Limb (tissue), 2 donors: Measurements from ENCODE around the gene ATF5.
A peak's percentile ranks its signal among the peaks of the same experiment; 100 is the strongest.
"Not testable (repeated sequence)": the region's sequence is repeated elsewhere in the genome, so short reads cannot be mapped to it uniquely, and the experiment has no call there.

Source experiments
- DNase-seq, 2 donors: peaks; one replicate each; pipeline ENCODE4 v3.0.0-alpha.2; 2016; ENCODE audit errors: extremely low spot score in 2 of 2

The ATF5 gene

GRCh38 chr19:49949742-49950589 is 21.0 kb downstream of the ATF5 start:
- DNase-seq, result no peak

DNA sequence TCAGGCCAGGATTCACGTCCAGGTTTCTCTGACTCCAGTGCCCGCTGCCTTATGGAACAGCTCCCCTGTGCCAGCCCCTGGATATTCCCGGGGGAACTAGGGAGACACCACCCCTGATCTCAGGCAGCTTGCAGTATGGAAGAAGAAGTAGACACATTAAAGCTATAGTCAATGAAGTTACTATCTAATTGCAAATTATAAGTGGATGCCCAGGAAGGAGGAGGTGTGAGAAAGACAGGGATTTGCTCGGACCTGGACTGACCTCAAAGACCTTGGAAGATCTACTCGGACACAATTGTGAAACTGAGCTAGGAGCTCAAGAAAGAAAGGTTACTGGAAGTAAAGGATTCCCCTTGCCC is 21.6 kb downstream of the ATF5 start:
- no peak for DNase-seq

DNA sequence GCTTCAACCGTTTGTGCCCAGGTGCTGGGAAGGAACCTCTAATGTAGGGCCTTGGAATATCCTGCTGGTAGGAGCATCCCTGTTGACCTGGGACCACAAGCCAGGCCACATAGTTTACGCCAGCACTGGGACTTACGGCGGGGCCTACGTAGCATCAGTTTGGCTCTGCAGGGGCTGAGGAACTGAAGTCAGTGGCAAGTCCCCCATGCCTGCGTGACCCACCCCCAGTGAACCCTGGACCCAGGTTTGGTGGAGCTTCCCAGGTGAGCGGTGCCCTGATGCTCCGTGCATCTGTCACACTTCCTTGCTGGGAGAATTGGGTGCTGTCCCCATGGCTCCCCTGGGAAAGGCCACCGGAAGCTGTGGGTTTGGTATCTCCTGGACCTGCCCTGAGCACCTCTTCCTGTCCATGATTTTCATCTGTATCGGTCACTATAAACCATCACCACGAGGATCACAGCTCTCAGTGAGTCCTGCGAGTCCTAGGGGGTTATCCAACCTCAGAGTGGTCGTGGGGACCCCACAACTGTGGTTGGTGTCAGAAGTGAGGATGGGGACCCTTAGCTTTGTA is 22.0 kb downstream of the ATF5 start:
- DNase-seq, result no peak

- no peak for DNase-seq
Observed at GRCh38 chr19:49951806-49952478, 22.9 kb downstream of the ATF5 start.

DNA sequence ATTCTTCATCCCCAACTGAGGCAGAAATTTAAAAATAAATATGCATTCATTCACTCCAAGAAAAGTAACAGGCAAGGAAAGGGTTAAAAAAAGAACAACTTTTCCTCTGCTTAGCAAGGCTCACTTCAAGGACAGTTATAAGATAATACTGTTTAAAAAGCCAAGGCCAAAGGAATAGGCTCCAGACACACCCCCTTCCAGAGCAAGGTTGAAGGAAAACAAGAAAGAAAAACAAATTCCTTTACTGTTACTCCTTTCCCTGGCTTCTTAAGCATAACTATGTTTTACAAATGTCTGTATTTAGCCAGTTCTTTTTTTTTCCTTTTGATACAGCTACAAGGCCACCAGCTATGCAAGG is 23.5 kb downstream of the ATF5 start:
- DNase-seq, result no peak

DNA sequence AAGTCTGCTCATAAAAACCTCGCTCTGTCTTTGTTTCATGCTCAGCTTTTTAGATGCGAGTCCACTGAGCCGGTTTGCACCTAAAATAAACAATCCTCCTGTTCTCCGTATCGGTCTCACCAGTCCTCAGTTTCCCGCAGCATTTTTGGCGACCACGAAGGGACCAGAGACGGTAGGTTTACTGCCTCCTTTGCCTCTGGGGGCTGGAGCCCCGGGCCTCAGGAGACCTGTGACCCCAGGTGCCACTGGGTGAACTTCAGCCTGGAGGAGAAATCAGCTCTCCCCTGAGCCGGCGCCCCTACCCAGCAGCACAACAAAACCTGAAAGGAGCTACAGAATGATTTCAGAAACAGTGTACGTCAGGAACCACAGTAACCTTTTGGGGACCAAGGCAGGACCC is 23.9 kb downstream of the ATF5 start:
- DNase-seq, result no peak

- DNase-seq, result no peak
Observed at GRCh38 chr19:49953416-49953815, 24.4 kb downstream of the ATF5 start.

- DNase-seq, result peak; percentile 39 to 42
Observed at GRCh38 chr19:49954092-49954829, 25.3 kb downstream of the ATF5 start.

- no peak for DNase-seq
Observed at GRCh38 chr19:49954933-49955332, 25.9 kb downstream of the ATF5 start.

DNA sequence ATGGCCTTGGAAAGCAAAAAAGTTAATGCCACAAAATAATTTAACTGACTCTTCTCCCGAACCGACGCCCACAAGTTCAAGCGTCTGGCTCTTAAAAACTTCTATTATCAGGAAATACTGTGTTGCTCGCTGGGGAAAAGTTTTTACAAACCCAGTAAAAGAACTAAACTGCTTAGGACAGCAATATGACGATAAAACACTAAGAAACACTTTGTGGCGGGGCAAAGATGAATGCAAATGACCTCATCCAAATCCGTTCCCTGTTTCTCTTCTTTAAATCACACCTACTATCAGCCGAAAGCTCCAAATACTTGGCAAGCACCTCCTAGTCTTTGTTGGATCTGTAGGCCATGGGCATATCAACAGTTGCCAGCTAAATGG is 27.1 kb downstream of the ATF5 start:
- DNase-seq, result no peak

DNA sequence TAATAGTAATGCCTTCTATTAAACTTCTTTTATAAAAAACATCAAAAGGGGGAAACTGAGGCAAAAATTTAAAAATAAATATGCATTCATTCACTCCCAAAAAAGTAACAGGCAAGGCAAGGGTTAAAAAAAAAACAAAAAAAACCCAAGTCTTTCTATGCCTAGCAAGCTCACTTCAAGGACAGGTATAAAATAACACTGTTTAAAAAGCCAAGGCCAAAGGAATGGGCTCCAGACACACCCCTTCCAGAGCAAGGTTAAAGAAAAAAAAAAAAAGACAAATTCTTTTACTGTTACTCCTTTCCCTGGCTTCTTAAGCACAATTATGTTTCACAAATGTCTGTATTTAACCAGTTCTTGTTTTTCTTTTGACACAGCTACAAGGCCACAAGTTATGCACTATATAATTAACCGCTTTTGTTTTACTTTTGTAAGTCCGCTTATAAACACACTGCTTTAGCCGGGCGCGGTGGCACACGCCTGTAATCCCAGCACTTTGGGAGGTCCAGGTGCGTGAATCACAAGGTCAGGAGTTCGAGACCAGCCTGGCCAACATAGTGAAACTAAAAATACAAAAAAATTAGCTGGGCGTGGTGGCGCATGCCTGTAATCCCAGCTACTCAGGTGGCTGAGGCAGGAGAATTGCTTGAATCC is 28.4 kb downstream of the ATF5 start:
- no peak for DNase-seq

DNA sequence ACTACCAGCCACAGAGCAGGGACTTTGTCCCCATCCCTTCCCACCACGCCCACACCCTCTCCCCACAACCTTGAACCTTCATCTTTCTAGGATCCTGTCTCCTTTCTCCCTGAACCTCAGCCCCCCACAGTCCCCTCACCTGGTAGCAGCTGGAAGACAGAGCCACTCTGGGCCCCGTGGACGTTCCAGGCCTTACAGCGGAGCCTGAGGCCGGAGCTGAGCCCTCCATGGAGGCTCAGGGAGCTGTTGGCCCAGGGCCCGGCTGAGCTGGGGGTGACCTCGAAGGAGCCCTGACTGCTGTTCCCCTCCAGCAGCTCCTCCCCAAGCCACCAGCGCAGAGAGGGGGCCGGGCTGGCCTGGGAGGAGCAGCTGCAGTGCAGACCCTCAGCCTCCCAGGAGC is 29.1 kb downstream of the ATF5 start:
- DNase-seq, result not testable (repeated sequence)

DNA sequence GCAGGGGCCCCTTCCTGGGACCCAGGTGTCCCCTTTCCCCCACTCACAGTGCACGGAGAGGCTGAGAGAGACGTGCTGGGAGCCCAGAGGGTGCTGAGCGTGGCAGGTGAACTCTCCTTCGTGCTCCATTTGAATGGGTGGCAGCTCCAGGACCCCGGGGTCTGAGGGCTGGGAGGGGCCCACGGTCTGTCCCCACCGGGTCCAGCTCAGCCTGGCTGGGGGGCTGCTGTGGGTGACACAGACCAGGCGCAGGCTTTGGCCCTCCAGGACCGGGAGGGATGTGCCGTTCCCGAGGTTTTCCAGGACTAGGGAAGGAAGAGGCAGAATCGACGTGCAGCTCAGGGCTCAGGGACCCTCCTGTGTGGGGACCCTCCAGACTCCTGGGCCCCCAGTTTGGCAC is 29.6 kb downstream of the ATF5 start:
- DNase-seq, result not testable (repeated sequence)

GRCh38 chr19:49959892-49960291 is 30.9 kb downstream of the ATF5 start:
- not testable (repeated sequence) for DNase-seq

DNA sequence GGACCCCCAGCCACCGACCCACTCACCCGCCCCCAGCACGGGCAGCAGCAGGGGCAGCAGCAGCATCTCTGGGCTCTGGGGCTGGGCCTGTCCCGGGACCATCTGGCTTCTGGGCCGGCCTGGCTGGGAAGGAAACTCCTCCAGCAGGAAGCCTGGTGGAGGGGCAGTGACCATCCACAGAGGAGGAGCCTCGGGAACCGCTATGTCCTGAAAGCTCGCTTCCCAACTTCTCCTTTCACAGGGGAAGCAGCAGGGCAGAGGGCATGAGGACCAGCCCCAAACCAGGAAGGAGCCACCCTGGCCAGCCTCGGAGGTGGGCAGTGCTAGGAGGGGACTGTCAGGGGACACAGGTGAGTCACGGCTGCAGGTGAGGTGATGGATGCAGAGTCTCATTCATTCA is 32.0 kb downstream of the ATF5 start, which contains the start of gene SIGLEC11:
Gene SIGLEC11 (minus strand): TSS at position 193 of the 400 bp plus-strand sequence. CDS start 91 bp downstream, at position 102.
- DNase-seq, result not testable (repeated sequence)

- no peak for DNase-seq
Observed at GRCh38 chr19:49968279-49968922, 39.4 kb downstream of the ATF5 start.

DNA sequence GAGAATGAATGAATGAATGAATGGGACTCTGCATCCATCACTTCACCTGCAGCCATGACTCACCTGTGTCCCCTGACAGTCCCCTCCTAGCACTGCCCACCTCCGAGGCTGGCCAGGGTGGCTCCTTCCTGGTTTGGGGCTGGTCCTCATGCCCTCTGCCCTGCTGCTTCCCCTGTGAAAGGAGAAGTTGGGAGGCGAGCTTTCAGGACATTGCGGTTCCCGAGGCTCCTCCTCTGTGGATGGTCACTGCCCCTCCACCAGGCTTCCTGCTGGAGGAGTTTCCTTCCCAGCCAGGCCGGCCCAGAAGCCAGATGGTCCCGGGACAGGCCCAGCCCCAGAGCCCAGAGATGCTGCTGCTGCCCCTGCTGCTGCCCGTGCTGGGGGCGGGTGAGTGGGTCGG is 40.4 kb downstream of the ATF5 start:
- DNase-seq, result not testable (repeated sequence)

GRCh38 chr19:49971991-49972411 is 43.0 kb downstream of the ATF5 start:
- DNase-seq, result no peak

DNA sequence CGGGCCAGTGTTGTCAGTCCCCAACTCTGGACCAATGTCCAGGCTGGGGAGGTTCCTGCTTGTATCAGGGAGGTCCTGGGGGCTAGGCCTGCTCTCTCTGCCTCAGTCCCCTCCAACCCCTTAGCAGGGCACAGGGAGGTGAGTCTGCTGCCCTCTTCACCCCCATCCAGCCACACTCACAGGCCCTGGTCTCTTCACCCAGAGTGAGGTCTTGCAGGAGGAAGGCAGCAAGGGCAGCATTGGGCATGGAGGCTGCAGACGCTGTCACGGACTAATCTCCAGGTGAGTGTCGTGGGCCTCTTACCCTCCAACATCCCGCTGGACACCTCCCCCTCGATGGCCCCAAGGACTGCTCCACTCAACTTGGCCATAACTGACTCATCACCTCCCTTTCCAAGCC is 43.8 kb downstream of the ATF5 start:
- DNase-seq, result no peak

DNA sequence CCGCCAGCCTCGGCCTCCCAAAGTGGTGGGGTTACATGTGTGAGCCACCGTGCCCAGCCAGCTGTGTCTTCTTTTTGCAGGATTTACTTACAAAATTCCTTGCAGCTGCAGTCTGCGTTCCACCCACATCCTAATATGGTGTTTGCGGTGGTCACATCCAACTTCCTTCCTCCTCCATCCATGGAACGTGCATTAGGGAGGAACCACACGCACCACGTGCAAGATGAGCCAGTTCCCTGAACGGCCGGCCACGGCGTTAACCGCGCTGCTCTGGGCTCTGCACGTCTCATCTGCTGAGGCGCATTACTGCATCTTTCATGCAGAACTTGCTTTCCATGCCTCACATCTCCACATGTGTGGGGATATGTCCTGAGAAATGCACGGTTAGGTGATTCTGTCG is 45.0 kb downstream of the ATF5 start:
- no peak for DNase-seq

- no peak for DNase-seq
Observed at GRCh38 chr19:49975051-49975450, 46.0 kb downstream of the ATF5 start.
